Mammary epithelial cell (primary cell): ENCODE measurements around the gene PRKN.

Experiments
- EZH2 ChIP-seq: IDR thresholded peaks from 2 replicates; pipeline ENCODE4 v1.6.1; 2012; ENCODE audit warnings: low read length, inconsistent platforms, borderline replicate concordance
- TF ChIP-seq, protein P1 (sequence below), 2 donors: IDR thresholded peaks in 1 of 2; conservative IDR thresholded peaks in 1 of 2; 2 replicates each; pipeline ENCODE4 v1.5.1; 2011 to 2012; ENCODE audit warnings: inconsistent platforms in 2 of 2, low read length in 2 of 2, mild to moderate bottlenecking in 2 of 2, control low read depth in 1 of 2, low read depth in 1 of 2; ENCODE audit not compliant: insufficient read depth in 1 of 2; ENCODE audit errors: extremely low read depth in 1 of 2

DNA sequence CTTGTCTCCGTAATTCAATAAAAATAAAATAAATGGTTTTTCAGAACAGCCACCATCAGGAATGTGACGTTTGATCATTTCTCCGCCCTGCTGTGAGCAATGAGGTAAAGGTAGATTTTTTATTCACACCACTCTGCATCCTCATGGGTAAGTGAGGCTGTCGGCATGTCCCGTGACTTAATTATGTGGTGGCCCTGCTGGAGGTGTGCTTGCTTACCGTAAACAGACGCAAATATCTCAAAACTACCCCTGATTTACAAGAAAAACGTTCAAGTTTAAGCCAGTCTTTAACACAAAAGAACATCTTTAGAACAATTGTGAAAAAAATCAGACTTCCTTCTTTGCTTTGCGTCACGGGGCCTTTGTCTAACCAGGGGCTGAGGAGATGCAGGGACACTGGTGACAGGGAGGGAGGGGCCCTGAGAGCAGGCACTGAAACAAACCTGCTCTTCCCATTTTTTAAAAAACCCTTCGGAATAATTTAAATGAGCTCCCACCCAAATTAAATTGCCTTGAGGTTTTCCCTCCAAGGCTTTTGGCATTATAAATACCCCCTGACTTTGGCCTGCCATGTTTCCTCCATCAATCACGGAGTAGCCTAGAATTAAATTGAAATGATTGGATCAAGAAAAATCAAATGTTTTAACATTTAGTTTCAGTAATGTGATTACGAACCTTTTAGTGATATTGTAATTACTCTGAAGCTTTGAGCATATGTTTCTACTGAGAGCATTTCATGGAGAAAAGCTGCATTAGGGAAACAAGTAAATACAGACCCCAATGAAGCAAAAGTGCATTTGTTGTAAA, 13.4 kb downstream of the PRKN start:
- TF ChIP-seq, protein P1, sequence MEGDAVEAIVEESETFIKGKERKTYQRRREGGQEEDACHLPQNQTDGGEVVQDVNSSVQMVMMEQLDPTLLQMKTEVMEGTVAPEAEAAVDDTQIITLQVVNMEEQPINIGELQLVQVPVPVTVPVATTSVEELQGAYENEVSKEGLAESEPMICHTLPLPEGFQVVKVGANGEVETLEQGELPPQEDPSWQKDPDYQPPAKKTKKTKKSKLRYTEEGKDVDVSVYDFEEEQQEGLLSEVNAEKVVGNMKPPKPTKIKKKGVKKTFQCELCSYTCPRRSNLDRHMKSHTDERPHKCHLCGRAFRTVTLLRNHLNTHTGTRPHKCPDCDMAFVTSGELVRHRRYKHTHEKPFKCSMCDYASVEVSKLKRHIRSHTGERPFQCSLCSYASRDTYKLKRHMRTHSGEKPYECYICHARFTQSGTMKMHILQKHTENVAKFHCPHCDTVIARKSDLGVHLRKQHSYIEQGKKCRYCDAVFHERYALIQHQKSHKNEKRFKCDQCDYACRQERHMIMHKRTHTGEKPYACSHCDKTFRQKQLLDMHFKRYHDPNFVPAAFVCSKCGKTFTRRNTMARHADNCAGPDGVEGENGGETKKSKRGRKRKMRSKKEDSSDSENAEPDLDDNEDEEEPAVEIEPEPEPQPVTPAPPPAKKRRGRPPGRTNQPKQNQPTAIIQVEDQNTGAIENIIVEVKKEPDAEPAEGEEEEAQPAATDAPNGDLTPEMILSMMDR (conservative IDR thresholded peaks at IDR 0.05 in 1 of 2, IDR thresholded peaks at IDR 0.05 in 1 of 2; ENCODE audit: extremely low read depth in 1 of 2, insufficient read depth in 1 of 2, low read depth in 1 of 2, low read length in 2 of 2) = no peak
- TF ChIP-seq EZH2 = no peak
